Transverse colon (tissue), 4 donors: ENCODE measurements around the gene DNAJC28. TPM values are rescaled to one million over a fixed set of nuclear protein-coding genes. Genes with fewer than 3 reads are reported as not detected.
A peak's percentile ranks its signal among the peaks of the same experiment; 100 is the strongest.

Experiments used
- DNase-seq: peaks from one replicate; pipeline ENCODE4 v3.0.0-alpha.2; 2019
- H3K27ac ChIP-seq, 4 donors: fragments of 200-600 bp; sonication (generic); 2 replicates each; pipeline ENCODE4 v1.5.1; 2016 to 2018; ENCODE audit warnings: inconsistent platforms in 4 of 4
- H3K27me3 ChIP-seq: fragments of 200-600 bp; sonication (generic); 2 replicates; pipeline ENCODE4 v1.5.1; 2017; ENCODE audit warnings: inconsistent platforms
- H3K36me3 ChIP-seq, 4 donors: fragments of 200-600 bp; sonication (generic); 2 replicates each; pipeline ENCODE4 v1.5.1; 2017 to 2019; ENCODE audit warnings: inconsistent platforms in 4 of 4
- H3K4me1 ChIP-seq, 4 donors: fragments of 200-600 bp; sonication (generic); 2 replicates each; pipeline ENCODE4 v1.5.1; 2017 to 2020; ENCODE audit warnings: inconsistent platforms in 4 of 4
- H3K4me3 ChIP-seq, 4 donors: fragments of 200-600 bp; sonication (generic); 1 replicate in 1 of 4; 2 replicates in 3 of 4; pipeline versions ENCODE4 v1.5.1 to v1.6.1; 2017 to 2019; ENCODE audit warnings: inconsistent platforms in 4 of 4
- H3K9me3 ChIP-seq, 2 donors: fragments of 200-600 bp; sonication (generic); 2 replicates each; pipeline ENCODE4 v1.5.1; 2017 to 2019; ENCODE audit warnings: inconsistent platforms in 2 of 2
- CTCF ChIP-seq, 5 experiments: fragments of 200-600 bp in 3 of 5; fragments of 450-650 bp in 2 of 5; sonication (generic) in 3 of 5; IDR thresholded peaks; 1 replicate in 2 of 5; 2 replicates in 3 of 5; pipeline ENCODE4 v1.5.1; 2016 to 2017; ENCODE audit warnings: antibody characterized with exemption in 5 of 5, inconsistent platforms in 3 of 5, mild to moderate bottlenecking in 2 of 5, moderate library complexity in 1 of 5
- EP300 ChIP-seq: sonication (generic); formaldehyde crosslinking; IDR thresholded peaks from one replicate; pipeline ENCODE4 v1.6.1; 2017; ENCODE audit warnings: antibody characterized with exemption, low read depth
- POLR2A ChIP-seq: fragments of 450-650 bp; IDR thresholded peaks from one replicate; pipeline ENCODE4 v1.6.1; 2016; ENCODE audit warnings: antibody characterized with exemption, mild to moderate bottlenecking, moderate library complexity
- POLR2AphosphoS5 ChIP-seq, 3 donors: sonication (generic); formaldehyde crosslinking; IDR thresholded peaks; one replicate each; pipeline ENCODE4 v1.6.1; 2016; ENCODE audit warnings: antibody characterized with exemption in 3 of 3
- WGBS, 2 donors: methylation state at CpG; one replicate each; pipeline ENCODE4 v1.1.5; 2018; ENCODE audit warnings: low coverage in 1 of 2; 5-methylcytosine and 5-hydroxymethylcytosine counted together
- in situ Hi-C, 4 donors: fragments of 200-750 bp; cut with MboI; loops; one replicate each; pipeline versions ENCODE4 v1.15.0 to v1.15.1; 2017; ENCODE audit warnings: low sequenced_read_pairs in 3 of 4, low pct_ligation_motif_present in 1 of 4, low pct_unique_long_range_greater_than_20kb in 1 of 4
- intact Hi-C: fragments of 100-400 bp; cut with DNase I; formaldehyde crosslinking; loops from one replicate; pipeline ENCODE4 v1.15.1; 2023; ENCODE audit warnings: low total_unique reads
- total RNA-seq, 4 donors: library from RNA; depleted of rRNA; stranded (reverse); fragments of >200 nt; gene quantifications; one replicate each; pipeline ENCODE4 v1.1.0, GENCODE V29; 2016

The DNAJC28 gene
- total RNA-seq, result 1 to 10 TPM in 2 of 4 donors, not detected in 2; 3.0 to 3.7 TPM

DNA sequence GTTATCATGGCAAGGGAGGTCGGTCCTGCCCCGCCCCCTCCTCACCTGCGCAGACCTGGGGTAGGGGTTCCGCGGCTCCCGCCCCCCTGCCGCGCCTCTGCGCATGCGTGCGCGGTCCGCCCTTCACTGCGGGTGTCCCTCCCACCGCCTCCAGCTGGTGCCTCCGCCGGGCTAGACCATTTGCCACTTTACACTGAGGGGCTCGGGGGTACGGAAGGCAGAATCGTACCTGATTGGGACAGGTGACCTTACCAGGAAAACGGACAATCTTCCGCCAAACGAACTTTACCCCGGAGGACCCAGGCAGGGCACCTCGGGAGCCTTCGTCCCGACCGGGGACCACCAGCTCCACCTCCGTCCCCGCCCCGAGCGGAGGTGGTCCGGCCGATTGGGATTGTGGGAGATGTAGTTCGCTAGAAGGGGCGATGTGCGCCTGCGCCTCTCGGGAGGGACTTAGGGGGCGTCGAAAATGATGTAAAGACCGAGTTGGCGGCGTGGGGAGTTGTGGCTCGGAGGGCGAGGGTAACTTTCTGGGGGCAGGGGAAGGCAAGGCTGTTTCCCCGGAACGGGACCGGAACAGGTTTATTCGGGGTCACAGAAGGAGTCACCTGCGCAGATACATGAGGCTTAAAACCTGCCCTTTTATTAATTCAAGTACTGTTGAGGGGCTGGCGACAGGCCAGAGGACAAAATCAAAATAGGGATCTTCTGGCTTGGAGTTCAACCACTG lies at the start of gene DNAJC28:
DNAJC28 (minus strand) TSS at position 344 of the 730 bp plus-strand sequence. CDS start 2,323 bp downstream, outside the sequence.
- H3K27me3 ChIP-seq, result no peaks in the 10 kb centered on the region
- peak within 1 kb of the TSS; percentile 64 to 83 (median 78) for H3K27ac ChIP-seq
- H3K9me3 ChIP-seq, result no peaks in the 10 kb centered on the region
- DNase-seq, result peak; percentile 95
- no peaks in the 10 kb centered on the region for H3K36me3 ChIP-seq
- H3K4me3 ChIP-seq, result peak within 1 kb of the TSS; percentile 44 to 74 (median 66)
- in situ Hi-C loops, result no loop called here
- WGBS, 2 donors, result 1% methylated on average over 51 of the region's 52 CpGs; no CpG with 5 or more reads in 1 of the 2 donors
- peak; percentile 24 to 80 (median 64) for TF ChIP-seq POLR2AphosphoS5 (IDR thresholded peaks at IDR 0.05)
- TF ChIP-seq CTCF (IDR thresholded peaks at IDR 0.05), result no peak
- no peak for TF ChIP-seq EP300
- TF ChIP-seq POLR2A, result peak; percentile 65
- peaks cover 0 to 10% (median 2%) of the 10 kb centered on the region in 4 donors for H3K4me1 ChIP-seq
- intact Hi-C loops, result no loop called here

- 33 to 68% methylated on average over 13 to 19 of the region's 19 CpGs for WGBS, 2 donors
Observed at GRCh38 chr21:33541105-33541711, 49.7 kb upstream of the DNAJC28 start.

GRCh38 chr21:33540711-33541104 lies 49.2 kb upstream of the DNAJC28 start:
- TF ChIP-seq POLR2AphosphoS5 (IDR thresholded peaks at IDR 0.05), result no peak
- no peaks in the 10 kb centered on the region for H3K27me3 ChIP-seq
- peaks cover 0 to 13% (median 5%) of the 10 kb centered on the region in 4 donors for H3K36me3 ChIP-seq
- peaks cover 18 to 33% (median 31%) of the 10 kb centered on the region in 4 donors for H3K4me1 ChIP-seq
- peak overlapping the region; percentile 93 to 99 (median 98) for H3K27ac ChIP-seq
- WGBS, 2 donors, result 52 to 73% methylated on average over 3 of the region's 3 CpGs
- intact Hi-C loops (no loop called here), in situ Hi-C loops (no loop called here)
- H3K9me3 ChIP-seq, result no peaks in the 10 kb centered on the region
- no peak for DNase-seq
- peak overlapping the region in 1 of 4 donors; percentile 97 for H3K4me3 ChIP-seq

More at GRCh38 chr21:33541105-33541711, 49.7 kb upstream of the DNAJC28 start:
- peak overlapping the region; percentile 63 to 97 (median 81) for H3K4me3 ChIP-seq
- H3K27me3 ChIP-seq, result no peaks in the 10 kb centered on the region
- intact Hi-C loops (no loop called here), in situ Hi-C loops (no loop called here)
- no peaks in the 10 kb centered on the region for H3K9me3 ChIP-seq
- TF ChIP-seq POLR2AphosphoS5 (IDR thresholded peaks at IDR 0.05) (no peak), CTCF (IDR thresholded peaks at IDR 0.05) (no peak), EP300 (no peak)
- H3K36me3 ChIP-seq, result peaks cover 0 to 10% (median 4%) of the 10 kb centered on the region in 4 donors
- no peak for DNase-seq
- peaks cover 19 to 37% (median 33%) of the 10 kb centered on the region in 4 donors for H3K4me1 ChIP-seq
- peak overlapping the region; percentile 93 to 99 (median 98) for H3K27ac ChIP-seq

- Histone ChIP-seq H3K27ac (peak overlapping the region in 1 of 4 donors; percentile 99), H3K9me3 (no peaks in the 10 kb centered on the region), H3K4me3 (no peak overlapping the region), H3K36me3 (peaks cover 0 to 18% (median 6%) of the 10 kb centered on the region in 4 donors), H3K4me1 (peaks cover 11 to 22% (median 21%) of the 10 kb centered on the region in 4 donors), H3K27me3 (no peaks in the 10 kb centered on the region)
- no peak for TF ChIP-seq CTCF (IDR thresholded peaks at IDR 0.05)
- no peak for TF ChIP-seq POLR2AphosphoS5 (IDR thresholded peaks at IDR 0.05)
- TF ChIP-seq EP300, result no peak
- no peak for TF ChIP-seq POLR2A
- WGBS, 2 donors, result 78 to 82% methylated on average over 4 of the region's 4 CpGs
- DNase-seq, result no peak
- in situ Hi-C loops (no loop called here), intact Hi-C loops (no loop called here)
Observed at GRCh38 chr21:33539616-33540015, 48.1 kb upstream of the DNAJC28 start.
